Keratinocyte (primary cell): ENCODE results near the gene TEX48. TPM values are rescaled to one million over a fixed set of nuclear protein-coding genes. Genes with fewer than 3 reads are reported as not detected.

ENCODE experiments used
- DNase-seq: peaks from one replicate; pipeline ENCODE4 v3.0.0-alpha.2; 2011; ENCODE audit warnings: low read depth, missing footprints, low spot score
- FAIRE-seq: peaks from 2 replicates; lab custom pipeline; 2011; peaks lifted over from hg19 to GRCh38; lab: Jason Lieb, UNC
- H2AFZ ChIP-seq: 2 replicates; pipeline ENCODE4 v1.6.0; 2012; ENCODE audit warnings: low read length, control low read depth, inconsistent platforms; ENCODE audit not compliant: control insufficient read depth
- H3K27ac ChIP-seq: 2 replicates; pipeline ENCODE4 v1.5.1; 2011; ENCODE audit warnings: low read length; ENCODE audit not compliant: control insufficient read depth, insufficient read depth
- H3K27me3 ChIP-seq: 3 replicates; pipeline ENCODE4 v1.6.0; 2011; ENCODE audit warnings: low read length; ENCODE audit not compliant: control insufficient read depth, insufficient read depth; ENCODE audit errors: extremely low read depth
- H3K36me3 ChIP-seq, 2 experiments: 2 replicates in 1 of 2; 3 replicates in 1 of 2; pipeline ENCODE4 v1.5.1; 2011; ENCODE audit warnings: low read length in 2 of 2, mild to moderate bottlenecking in 1 of 2; ENCODE audit not compliant: control insufficient read depth in 2 of 2, insufficient read depth in 2 of 2; ENCODE audit errors: extremely low read depth in 1 of 2
- H3K4me1 ChIP-seq: 3 replicates; pipeline ENCODE4 v1.5.1; 2011; ENCODE audit warnings: low read length; ENCODE audit not compliant: control insufficient read depth, insufficient read depth; ENCODE audit errors: extremely low read depth
- H3K4me2 ChIP-seq: 3 replicates; pipeline ENCODE4 v1.6.0; 2011; ENCODE audit warnings: low read depth, low read length; ENCODE audit not compliant: control insufficient read depth, insufficient read depth; ENCODE audit errors: extremely low read depth
- H3K4me3 ChIP-seq, 3 experiments: fragments of 200-600 bp in 1 of 3; sonication (generic) in 1 of 3; 2 replicates in 2 of 3; 3 replicates in 1 of 3; pipeline ENCODE4 v1.5.1; 2011 to 2016; ENCODE audit warnings: low read length in 3 of 3, mild to moderate bottlenecking in 3 of 3, control low read depth in 2 of 3, inconsistent platforms in 1 of 3, low read depth in 1 of 3, mixed read lengths in 1 of 3, mixed run types in 1 of 3, moderate library complexity in 1 of 3; ENCODE audit not compliant: control insufficient read depth in 2 of 3, insufficient read depth in 2 of 3; ENCODE audit errors: extremely low read depth in 1 of 3
- H3K79me2 ChIP-seq: 2 replicates; pipeline ENCODE4 v1.6.0; 2012; ENCODE audit warnings: low read length; ENCODE audit not compliant: control insufficient read depth, insufficient read depth
- H3K9ac ChIP-seq: 3 replicates; pipeline ENCODE4 v1.6.0; 2011; ENCODE audit warnings: low read length; ENCODE audit not compliant: control insufficient read depth, insufficient read depth; ENCODE audit errors: extremely low read depth
- H3K9me1 ChIP-seq: 3 replicates; pipeline ENCODE4 v1.6.0; 2011; ENCODE audit warnings: low read length; ENCODE audit not compliant: control insufficient read depth, insufficient read depth; ENCODE audit errors: extremely low read depth
- H3K9me3 ChIP-seq: 2 replicates; pipeline ENCODE4 v1.5.1; 2012; ENCODE audit warnings: low read depth, low read length; ENCODE audit not compliant: control insufficient read depth
- H4K20me1 ChIP-seq: 3 replicates; pipeline ENCODE4 v1.6.0; 2011; ENCODE audit warnings: low read length; ENCODE audit not compliant: control insufficient read depth, insufficient read depth; ENCODE audit errors: extremely low read depth
- EZH2 ChIP-seq: IDR thresholded peaks from one replicate; pipeline ENCODE4 v1.6.1; 2012; ENCODE audit warnings: inconsistent platforms, mild to moderate bottlenecking, low read length, moderate library complexity
- dilution Hi-C: fragments of 300-500 bp; cut with MboI; formaldehyde crosslinking; loops from one replicate; pipeline ENCODE4 v1.7.0; 2020; ENCODE audit warnings: low sequenced_read_pairs; ENCODE audit not compliant: extremely low pct_ligation_motif_present
- polyA plus RNA-seq, 5 experiments: library from polyadenylated mRNA; depleted of rRNA in 3 of 5; stranded (reverse) in 3 of 5; stranded (forward) in 1 of 5; unstranded in 1 of 5; fragments of >200 nt; gene quantifications; 1 replicate in 1 of 5; 2 replicates in 3 of 5; 3 replicates in 1 of 5; pipeline versions ENCODE4 v1.2.1 to v1.2.3, GENCODE V29; 2011 to 2012; ENCODE audit warnings: missing spikeins in 2 of 5, low read depth in 1 of 5, low replicate concordance in 1 of 5
- TF ChIP-seq, protein P1 (sequence below), 3 experiments: IDR thresholded peaks in 1 of 3; conservative IDR thresholded peaks in 1 of 3; optimal IDR thresholded peaks in 1 of 3; 2 replicates in 2 of 3; 3 replicates in 1 of 3; pipeline versions ENCODE3 to v1.5.1; 2011; ENCODE audit warnings: low read length in 3 of 3, mild to moderate bottlenecking in 3 of 3, moderate library complexity in 2 of 3, control low read depth in 1 of 3, inconsistent platforms in 1 of 3; ENCODE audit not compliant: insufficient read depth in 2 of 3; ENCODE audit errors: extremely low read depth in 1 of 3

The TEX48 gene
- polyA plus RNA-seq, 1 donor (not counting 4 experiments of a cell fraction or from before 2014, with no cell fraction given), result not detected

DNA sequence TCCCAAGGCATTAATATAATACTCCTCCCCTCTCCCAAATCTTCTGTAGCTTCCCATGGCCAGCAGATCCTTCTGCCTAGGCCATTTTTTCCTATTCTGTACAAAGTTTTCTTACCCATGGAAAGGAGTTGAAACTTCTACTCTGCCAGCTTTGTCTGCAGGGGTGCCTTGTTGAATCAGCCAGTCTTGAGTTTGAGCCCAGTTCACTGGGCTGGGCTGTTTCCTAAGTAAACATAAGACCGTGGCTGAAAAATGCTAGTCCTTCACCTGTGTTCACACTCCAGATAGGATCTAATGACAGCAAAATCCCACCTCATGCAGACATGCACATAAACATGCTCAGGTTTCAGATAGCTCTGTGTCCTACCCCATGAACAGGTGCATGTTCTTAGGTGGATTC lies 10.4 kb downstream of the TEX48 start:
- no peaks in the 10 kb centered on the region for H3K79me2 ChIP-seq
- TF ChIP-seq EZH2, result no peak
- TF ChIP-seq, protein P1, sequence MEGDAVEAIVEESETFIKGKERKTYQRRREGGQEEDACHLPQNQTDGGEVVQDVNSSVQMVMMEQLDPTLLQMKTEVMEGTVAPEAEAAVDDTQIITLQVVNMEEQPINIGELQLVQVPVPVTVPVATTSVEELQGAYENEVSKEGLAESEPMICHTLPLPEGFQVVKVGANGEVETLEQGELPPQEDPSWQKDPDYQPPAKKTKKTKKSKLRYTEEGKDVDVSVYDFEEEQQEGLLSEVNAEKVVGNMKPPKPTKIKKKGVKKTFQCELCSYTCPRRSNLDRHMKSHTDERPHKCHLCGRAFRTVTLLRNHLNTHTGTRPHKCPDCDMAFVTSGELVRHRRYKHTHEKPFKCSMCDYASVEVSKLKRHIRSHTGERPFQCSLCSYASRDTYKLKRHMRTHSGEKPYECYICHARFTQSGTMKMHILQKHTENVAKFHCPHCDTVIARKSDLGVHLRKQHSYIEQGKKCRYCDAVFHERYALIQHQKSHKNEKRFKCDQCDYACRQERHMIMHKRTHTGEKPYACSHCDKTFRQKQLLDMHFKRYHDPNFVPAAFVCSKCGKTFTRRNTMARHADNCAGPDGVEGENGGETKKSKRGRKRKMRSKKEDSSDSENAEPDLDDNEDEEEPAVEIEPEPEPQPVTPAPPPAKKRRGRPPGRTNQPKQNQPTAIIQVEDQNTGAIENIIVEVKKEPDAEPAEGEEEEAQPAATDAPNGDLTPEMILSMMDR (optimal IDR thresholded peaks at IDR 0.05 in 1 of 3, IDR thresholded peaks at IDR 0.05 in 1 of 3, conservative IDR thresholded peaks at IDR 0.05 in 1 of 3; ENCODE audit: extremely low read depth in 1 of 3, insufficient read depth in 2 of 3, low read length in 3 of 3), result no peak
- H3K4me1 ChIP-seq, result peaks cover 17% of the 10 kb centered on the region
- no peaks in the 10 kb centered on the region for H3K36me3 ChIP-seq
- dilution Hi-C loops, result no loop called here
- no peaks in the 10 kb centered on the region for H3K9me1 ChIP-seq
- H3K27me3 ChIP-seq, result no peaks in the 10 kb centered on the region
- H4K20me1 ChIP-seq, result no peaks in the 10 kb centered on the region
- H3K9me3 ChIP-seq, result no peaks in the 10 kb centered on the region
- H2AFZ ChIP-seq, result no peak overlapping the region
- DNase-seq, result no peak
- H3K9ac ChIP-seq, result no peak overlapping the region
- H3K4me3 ChIP-seq, result no peak overlapping the region
- no peak overlapping the region for H3K27ac ChIP-seq
- no peak for FAIRE-seq
- H3K4me2 ChIP-seq, result no peak overlapping the region

GRCh38 chr9:114669961-114670360 lies 12.0 kb downstream of the TEX48 start:
- dilution Hi-C loops, result no loop called here
- no peaks in the 10 kb centered on the region for H3K27me3 ChIP-seq
- no peaks in the 10 kb centered on the region for H3K9me1 ChIP-seq
- no peak overlapping the region for H3K4me2 ChIP-seq
- no peaks in the 10 kb centered on the region for H3K36me3 ChIP-seq
- FAIRE-seq (no peak), DNase-seq (no peak)
- no peaks in the 10 kb centered on the region for H3K9me3 ChIP-seq
- no peaks in the 10 kb centered on the region for H4K20me1 ChIP-seq
- TF ChIP-seq EZH2, result no peak
- TF ChIP-seq, protein P1 (optimal IDR thresholded peaks at IDR 0.05 in 1 of 3, IDR thresholded peaks at IDR 0.05 in 1 of 3, conservative IDR thresholded peaks at IDR 0.05 in 1 of 3; ENCODE audit: extremely low read depth in 1 of 3, insufficient read depth in 2 of 3, low read length in 3 of 3), result no peak
- peaks cover 2% of the 10 kb centered on the region for H3K4me1 ChIP-seq
- H3K4me3 ChIP-seq, result no peak overlapping the region
- no peak overlapping the region for H3K9ac ChIP-seq
- no peak overlapping the region for H2AFZ ChIP-seq
- H3K79me2 ChIP-seq, result no peaks in the 10 kb centered on the region
- H3K27ac ChIP-seq, result no peak overlapping the region
